Right atrium auricular region (tissue), 2 donors: Measurements from ENCODE around the gene RABEP2. TPM values are rescaled to one million over a fixed set of nuclear protein-coding genes. Genes with fewer than 3 reads are reported as not detected.

Source experiments
- DNase-seq: peaks from one replicate; pipeline ENCODE4 v3.0.0-alpha.2; 2019; ENCODE audit warnings: low spot score
- H3K27ac ChIP-seq, 2 donors: fragments of 200-600 bp; sonication (generic); 1 replicate in 1 of 2; 2 replicates in 1 of 2; pipeline ENCODE4 v1.5.1; 2016 to 2019
- H3K27me3 ChIP-seq, 2 donors: fragments of 200-600 bp; sonication (generic); one replicate each; pipeline versions ENCODE4 v1.5.1 to v1.6.0; 2017 to 2019
- H3K36me3 ChIP-seq: fragments of 200-600 bp; sonication (generic); one replicate; pipeline ENCODE4 v1.5.1; 2016
- H3K4me1 ChIP-seq, 2 donors: fragments of 200-600 bp; sonication (generic); one replicate each; pipeline versions ENCODE4 v1.5.1 to v1.6.0; 2017 to 2019
- H3K4me3 ChIP-seq, 2 donors: fragments of 200-600 bp; sonication (generic); 1 replicate in 1 of 2; 2 replicates in 1 of 2; pipeline ENCODE4 v1.5.1; 2017 to 2019; ENCODE audit warnings: mild to moderate bottlenecking in 1 of 2, moderate library complexity in 1 of 2
- H3K9me3 ChIP-seq, 2 donors: fragments of 200-600 bp; sonication (generic); one replicate each; pipeline ENCODE4 v1.5.1; 2019
- CTCF ChIP-seq, 2 donors: fragments of 200-600 bp; sonication (generic); IDR thresholded peaks; one replicate each; pipeline ENCODE4 v1.5.1; 2019; ENCODE audit warnings: antibody characterized with exemption in 2 of 2
- total RNA-seq, 2 donors: library from RNA; depleted of rRNA; stranded (reverse); fragments of >200 nt; gene quantifications; one replicate each; pipeline ENCODE4 v1.1.0, GENCODE V29; 2016

The RABEP2 gene
- total RNA-seq, 2 donors from 2014 or later = 18.2 to 22.5 TPM

GRCh38 chr16:28865722-28866453, 59.1 kb downstream of the RABEP2 start:
- Histone ChIP-seq H3K4me3 (no peak overlapping the region), H3K27me3 (no peaks in the 10 kb centered on the region), H3K9me3 (no peaks in the 10 kb centered on the region), H3K4me1 (peaks cover 0 to 31% of the 10 kb centered on the region in 2 donors), H3K36me3 (peaks cover 42% of the 10 kb centered on the region), H3K27ac (no peak overlapping the region)
- no peak for TF ChIP-seq CTCF (IDR thresholded peaks at IDR 0.05)
- no peak for DNase-seq

- TF ChIP-seq CTCF (IDR thresholded peaks at IDR 0.05) = no peak
- DNase-seq = no peak
- Histone ChIP-seq H3K4me3 (peak overlapping the region in 1 of 2 donors; percentile 88), H3K9me3 (no peaks in the 10 kb centered on the region), H3K36me3 (peaks cover 35% of the 10 kb centered on the region), H3K4me1 (peaks cover 0 to 31% of the 10 kb centered on the region in 2 donors), H3K27me3 (no peaks in the 10 kb centered on the region), H3K27ac (peak overlapping the region in 1 of 2 donors; percentile 98)
Measured at GRCh38 chr16:28865001-28865688, 59.9 kb downstream of the RABEP2 start.

- no peak for DNase-seq
- no peaks in the 10 kb centered on the region for H3K9me3 ChIP-seq
- no peaks in the 10 kb centered on the region for H3K27me3 ChIP-seq
- TF ChIP-seq CTCF (IDR thresholded peaks at IDR 0.05) = no peak
- peak overlapping the region; percentile 88 to 97 for H3K4me3 ChIP-seq
- peak overlapping the region; percentile 95 to 98 for H3K27ac ChIP-seq
- peaks cover 0 to 31% of the 10 kb centered on the region in 2 donors for H3K4me1 ChIP-seq
- H3K36me3 ChIP-seq = peaks cover 26% of the 10 kb centered on the region
Measured at GRCh38 chr16:28863929-28864793, 60.9 kb downstream of the RABEP2 start.

- H3K27ac ChIP-seq = no peak overlapping the region
- H3K4me1 ChIP-seq = peaks cover 0 to 13% of the 10 kb centered on the region in 2 donors
- H3K27me3 ChIP-seq = no peaks in the 10 kb centered on the region
- H3K4me3 ChIP-seq = no peak overlapping the region
- DNase-seq = no peak
- TF ChIP-seq CTCF (IDR thresholded peaks at IDR 0.05) = no peak
- H3K36me3 ChIP-seq = no peaks in the 10 kb centered on the region
- no peaks in the 10 kb centered on the region for H3K9me3 ChIP-seq
Measured at GRCh38 chr16:28859326-28859725, 65.7 kb downstream of the RABEP2 start.

- H3K36me3 ChIP-seq = no peaks in the 10 kb centered on the region
- TF ChIP-seq CTCF (IDR thresholded peaks at IDR 0.05) = no peak
- peaks cover 0 to 9% of the 10 kb centered on the region in 2 donors for H3K4me1 ChIP-seq
- H3K9me3 ChIP-seq = no peaks in the 10 kb centered on the region
- no peaks in the 10 kb centered on the region for H3K27me3 ChIP-seq
- H3K27ac ChIP-seq = no peak overlapping the region
- no peak for DNase-seq
- no peak overlapping the region for H3K4me3 ChIP-seq
Measured at GRCh38 chr16:28858421-28858820, 66.6 kb downstream of the RABEP2 start.

Other genes with a start within 250 kb of the RABEP2 start
- 100 to 1,000 TPM; 161 to 202 TPM for gene EIF3C, start 213.8 kb downstream of the RABEP2 start, total RNA-seq
- under 1 TPM in 1 of 2 donors, not detected in 1; 0.70 TPM for gene NPIPB9, start 173.5 kb downstream of the RABEP2 start, total RNA-seq
- 10 to 100 TPM; 26.0 to 55.1 TPM for gene ATXN2L, start 102.2 kb downstream of the RABEP2 start, total RNA-seq
- gene TUFM, start 78.9 kb downstream of the RABEP2 start, total RNA-seq = 100 to 1,000 TPM; 122 to 165 TPM
- 10 to 100 TPM; 31.9 to 36.7 TPM for gene SH2B1, start 61.4 kb downstream of the RABEP2 start, total RNA-seq
- gene ATP2A1, start 46.8 kb downstream of the RABEP2 start, total RNA-seq = under 1 TPM in 1 of 2 donors, not detected in 1; 0.26 TPM
- gene CD19, start 6.7 kb upstream of the RABEP2 start, total RNA-seq = under 1 TPM in 1 of 2 donors, not detected in 1; 0.24 TPM
- 10 to 100 TPM; 10.6 to 13.0 TPM for gene NFATC2IP, start 25.7 kb upstream of the RABEP2 start, total RNA-seq
- 10 to 100 TPM; 11.9 to 12.8 TPM for gene SPNS1, start 49.5 kb upstream of the RABEP2 start, total RNA-seq
- gene LAT, start 59.8 kb upstream of the RABEP2 start, total RNA-seq = 1 to 10 TPM in 1 of 2 donors, under 1 TPM in 1; 0.98 to 1.3 TPM